NCI-H82 (cell line): Measurements from ENCODE around the gene FYCO1.

Experiments used
- DNase-seq: peaks from one replicate; lab custom pipeline; 2025; lab: John Stamatoyannopoulos, UW

FYCO1 gene

DNA sequence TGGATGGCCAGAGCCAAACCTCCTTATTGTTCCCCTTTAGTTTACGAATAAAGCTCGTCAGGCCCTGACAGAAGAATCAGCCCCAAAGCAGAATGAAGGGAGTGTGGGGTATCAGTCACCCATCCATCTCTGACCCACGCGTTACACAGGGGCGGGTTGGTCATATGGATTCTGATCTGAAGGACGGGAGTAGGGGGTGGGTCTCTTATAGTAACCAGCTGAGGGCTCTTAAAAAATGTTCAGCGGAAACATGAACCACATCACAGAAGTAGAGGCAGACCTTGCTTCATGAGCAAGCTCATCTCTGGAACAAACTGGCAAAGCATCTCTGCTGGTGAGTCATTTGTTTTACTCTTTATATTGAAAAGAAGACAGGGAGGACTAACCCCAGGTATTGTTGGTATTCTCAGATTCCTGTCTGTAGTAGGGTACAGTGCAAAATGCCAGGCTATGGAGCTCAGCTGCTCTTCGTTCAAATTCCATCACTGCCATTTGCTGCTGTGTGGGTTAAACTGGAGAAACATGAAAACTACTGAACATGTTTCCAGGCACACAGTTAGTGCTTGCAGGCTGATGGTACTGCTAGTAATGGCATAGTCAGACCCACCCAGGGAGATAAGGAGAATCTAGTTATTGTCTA is 52.3 kb downstream of the FYCO1 start, which contains the start of gene CXCR6:
Gene CXCR6 (plus strand): TSS at position 258 of the 640 bp plus-strand sequence. CDS start 3,018 bp downstream, outside the sequence.
- DNase-seq, result no peak

GRCh38 chr3:45942051-45942825 is 53.4 kb downstream of the FYCO1 start:
- peak; percentile 73 for DNase-seq

GRCh38 chr3:45940781-45941365 is 54.8 kb downstream of the FYCO1 start:
- DNase-seq, result no peak

- DNase-seq, result no peak
Observed at GRCh38 chr3:45940004-45940780, 55.4 kb downstream of the FYCO1 start.

DNA sequence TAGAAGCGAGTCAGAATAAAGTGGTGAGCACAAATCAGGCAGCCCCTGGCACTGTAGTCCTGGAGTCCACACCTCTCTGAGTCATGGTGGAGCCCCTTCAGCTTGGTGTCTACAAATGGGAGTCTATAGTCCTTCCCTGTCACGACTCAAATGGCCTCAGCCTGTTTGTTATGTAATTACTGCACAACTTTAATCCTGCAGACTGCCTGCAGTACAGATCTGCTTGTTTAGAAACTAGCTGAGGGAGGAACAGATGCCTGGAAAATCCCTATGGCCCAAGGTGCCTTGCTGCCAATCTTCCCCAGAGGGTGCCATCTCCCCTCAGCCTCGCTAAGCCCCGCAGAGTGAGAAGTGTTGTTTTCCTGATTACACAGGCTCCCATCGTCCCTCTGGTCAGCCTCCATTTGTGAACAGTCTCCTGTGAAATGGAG is 56.3 kb downstream of the FYCO1 start:
- DNase-seq, result peak; percentile 87

- peak; percentile 88 for DNase-seq
Observed at GRCh38 chr3:45938864-45939263, 56.8 kb downstream of the FYCO1 start.

GRCh38 chr3:45938043-45938435 is 57.6 kb downstream of the FYCO1 start:
- DNase-seq, result no peak

DNA sequence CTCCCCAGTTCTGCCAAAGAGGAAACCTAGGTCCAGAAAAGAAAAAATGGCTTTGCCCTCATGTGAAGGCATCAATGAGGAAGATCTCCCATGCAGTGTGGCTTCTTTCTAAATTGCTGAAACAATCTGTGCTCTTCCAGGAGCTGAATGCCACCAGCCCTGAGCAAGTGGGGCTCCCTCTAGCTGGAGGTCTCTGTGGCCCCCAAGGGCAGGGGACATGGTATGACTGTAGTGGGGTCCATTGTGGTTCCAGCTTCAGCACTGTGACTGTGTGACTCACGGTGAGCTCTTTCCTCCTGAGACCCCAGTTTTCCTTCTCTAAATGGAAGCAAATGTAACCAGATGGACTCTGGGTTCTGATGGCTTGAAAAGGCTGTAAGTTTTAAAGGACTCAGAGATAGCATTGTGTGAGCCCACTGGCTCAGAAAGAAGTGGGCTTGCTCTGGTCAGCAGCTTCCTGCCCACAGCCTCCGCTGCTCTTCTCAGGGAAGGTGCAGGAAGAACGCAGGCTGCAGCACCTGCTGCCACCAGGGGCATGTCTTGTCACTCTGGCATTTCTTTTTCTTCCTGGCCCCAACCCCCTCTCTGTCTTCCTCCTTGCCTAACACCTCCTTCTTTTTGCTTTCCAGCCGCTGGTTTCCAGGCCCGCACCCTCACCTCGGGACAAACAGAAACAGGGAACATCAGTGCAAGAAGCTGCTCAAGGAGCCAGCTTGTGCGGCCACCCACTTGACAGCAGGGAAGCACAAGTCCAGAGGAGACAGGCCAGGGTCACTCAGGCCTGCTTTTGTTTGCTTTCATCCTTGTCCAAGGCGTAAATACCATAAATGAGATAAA is 58.2 kb downstream of the FYCO1 start:
- no peak for DNase-seq

- no peak for DNase-seq
Observed at GRCh38 chr3:45936261-45936660, 59.4 kb downstream of the FYCO1 start.

GRCh38 chr3:45933591-45933990 is 62.0 kb downstream of the FYCO1 start:
- DNase-seq, result no peak

GRCh38 chr3:45932112-45932511 is 63.5 kb downstream of the FYCO1 start:
- DNase-seq, result no peak

GRCh38 chr3:45931496-45931895 is 64.1 kb downstream of the FYCO1 start:
- no peak for DNase-seq

- peak; percentile 41 for DNase-seq
Observed at GRCh38 chr3:45929042-45929679, 66.5 kb downstream of the FYCO1 start.

DNA sequence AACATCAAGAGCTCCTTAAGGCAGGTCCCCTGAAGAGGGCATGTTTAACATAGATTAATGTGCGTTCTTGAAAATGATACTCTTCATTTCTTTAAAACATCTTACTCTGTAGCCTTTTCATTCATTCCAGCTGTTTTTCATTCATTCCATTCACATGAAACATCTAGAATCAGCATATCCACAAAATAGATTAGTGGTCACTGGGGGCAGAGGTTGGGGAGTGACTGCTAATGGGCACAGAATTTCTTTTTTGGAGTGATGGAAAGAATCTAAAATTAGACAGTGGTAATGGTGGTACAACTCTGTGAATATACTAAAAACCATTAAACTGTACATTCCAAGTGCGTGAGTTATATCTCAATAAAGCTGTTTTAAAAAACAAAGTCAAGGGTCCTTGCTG is 67.7 kb downstream of the FYCO1 start:
- DNase-seq, result no peak

DNA sequence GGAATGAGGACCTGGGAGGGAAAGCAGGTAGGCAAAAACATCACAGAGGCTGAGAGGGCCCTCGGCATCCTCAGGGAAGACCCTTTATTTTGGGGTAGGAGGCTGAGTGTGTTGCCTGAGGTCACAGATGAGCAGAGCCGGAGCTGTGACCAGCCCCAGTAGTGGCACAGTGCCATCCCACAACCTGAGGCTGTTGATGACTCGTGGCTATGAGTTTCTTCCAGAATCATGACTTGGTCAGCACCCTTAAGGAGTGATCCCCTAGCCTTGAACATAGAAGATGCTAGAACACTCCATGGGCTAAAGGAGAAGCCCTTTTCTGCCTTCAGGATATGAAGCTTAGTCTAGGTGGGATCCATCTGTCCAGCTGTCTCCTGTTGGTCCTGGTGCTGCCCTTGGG is 71.9 kb downstream of the FYCO1 start:
- no peak for DNase-seq

DNA sequence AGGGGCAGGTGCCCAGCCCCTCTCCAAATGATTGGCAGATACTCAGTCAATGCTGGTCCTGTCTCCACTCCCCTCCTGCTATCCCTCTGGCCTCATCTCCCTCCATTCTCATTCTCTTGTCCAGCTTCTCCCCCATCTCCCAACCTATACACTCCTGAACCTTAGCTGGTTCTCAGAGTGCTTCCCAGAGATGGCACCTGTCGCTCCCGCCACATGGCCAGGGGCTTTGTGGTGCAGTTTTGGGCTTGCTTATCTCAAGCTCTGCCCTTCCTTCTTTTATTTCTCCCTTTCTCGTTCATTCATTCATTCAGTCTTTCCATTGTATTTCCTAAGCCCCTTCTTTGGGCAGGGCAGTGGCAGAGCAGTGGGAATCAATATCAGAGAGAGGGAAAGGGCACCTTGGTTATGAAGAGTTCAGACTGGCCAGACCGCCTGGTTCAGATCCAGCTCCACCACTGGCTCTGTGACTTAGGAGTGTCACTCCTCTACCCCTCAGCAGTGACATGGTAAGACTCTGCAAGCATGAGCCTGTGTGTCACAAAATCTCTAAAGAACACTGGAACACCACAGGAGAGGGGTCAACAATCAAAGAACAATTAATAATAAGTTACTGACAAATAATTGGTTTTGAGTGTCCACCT is 72.6 kb downstream of the FYCO1 start:
- DNase-seq, result no peak

DNA sequence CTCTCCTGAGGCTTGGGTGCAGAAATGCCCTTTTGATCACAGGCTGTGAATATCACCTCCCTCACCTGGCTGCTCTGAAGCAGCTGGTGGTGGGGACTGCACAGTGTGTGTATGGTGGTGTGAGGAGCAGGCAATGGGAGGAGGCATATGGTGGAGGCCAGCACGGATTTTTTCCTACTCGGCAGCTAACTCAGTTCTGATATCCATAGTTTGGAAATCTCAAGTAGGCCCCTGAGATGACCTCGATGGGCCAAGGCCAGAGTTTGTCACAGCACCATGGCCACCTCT is 73.6 kb downstream of the FYCO1 start:
- DNase-seq, result no peak

DNA sequence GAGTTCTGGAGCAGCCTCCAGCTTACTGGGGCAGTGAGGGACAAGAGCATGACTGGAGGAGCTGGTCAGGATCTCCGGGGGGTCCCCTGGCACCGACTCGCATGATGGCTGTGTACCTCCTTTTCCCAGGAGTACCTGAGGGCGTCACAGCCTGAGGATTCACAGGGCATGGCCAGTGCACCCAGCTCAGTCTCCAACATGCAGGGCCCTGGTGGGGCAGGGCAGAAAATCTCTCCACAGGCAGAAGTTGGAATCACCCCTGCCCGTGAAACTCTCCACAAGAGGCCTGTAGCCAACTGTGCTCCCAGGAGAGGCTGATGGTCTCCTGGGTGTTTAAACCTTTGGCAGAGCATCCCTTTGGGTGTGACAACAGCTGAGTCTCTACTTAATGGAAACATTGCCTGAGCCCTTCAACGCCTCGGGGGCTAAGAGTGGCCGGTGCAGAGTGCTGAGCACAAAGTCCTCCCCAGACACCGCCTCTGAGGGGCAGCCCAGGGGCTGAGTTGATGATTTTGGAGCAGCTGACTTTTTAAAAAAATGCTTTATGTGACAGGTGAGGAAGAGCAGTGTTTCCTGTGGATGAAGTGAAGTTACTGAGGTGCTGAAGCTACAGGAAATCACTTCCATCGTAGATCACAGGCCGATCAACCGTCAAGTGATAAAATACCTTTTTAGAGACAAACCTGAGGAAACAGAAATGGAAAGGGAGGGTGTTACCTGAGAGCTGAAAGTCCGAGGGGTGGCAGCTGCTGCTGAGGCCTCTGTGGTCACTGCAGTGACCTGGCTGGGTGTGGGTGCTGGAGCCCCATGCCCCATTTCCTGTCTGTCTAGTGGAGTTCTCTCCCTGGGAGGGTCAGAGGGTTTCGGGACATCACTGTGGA is 74.2 kb downstream of the FYCO1 start:
- DNase-seq, result no peak

- DNase-seq, result no peak
Observed at GRCh38 chr3:45917146-45917898, 78.3 kb downstream of the FYCO1 start.
